ENCODE results near the gene SNTG2.

DNA sequence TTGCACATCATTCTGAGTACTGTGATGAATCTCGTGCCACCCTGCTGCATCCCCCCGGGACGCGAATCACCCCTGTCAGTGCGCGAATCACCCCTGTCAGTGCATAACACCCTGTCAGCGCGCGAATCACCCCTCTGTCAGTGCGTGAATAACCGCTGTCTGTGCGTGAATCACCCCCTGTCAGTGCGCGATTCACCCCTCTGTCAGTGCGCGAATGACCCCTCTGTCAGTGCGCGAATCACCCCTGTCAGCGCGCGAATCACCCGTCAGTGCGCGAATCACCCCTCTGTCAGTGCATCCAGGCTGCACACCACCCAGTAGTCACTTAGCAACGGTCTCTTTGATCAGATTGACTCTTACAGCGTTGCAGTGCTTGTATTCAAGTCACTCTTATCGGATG is 328.2 kb downstream of the SNTG2 start:
- TF ChIP-seq POLR2AphosphoS5 (IDR thresholded peaks at IDR 0.05; ENCODE audit: borderline replicate concordance, low read depth, low read length) (no peak), EZH2 (IDR thresholded peaks at IDR 0.05) (no peak)
